CD14-positive monocyte (primary cell): ENCODE results near the gene PIP5K1B. TPM values are rescaled to one million over a fixed set of nuclear protein-coding genes. Genes with fewer than 3 reads are reported as not detected.

Experiments used
- DNase-seq, 3 donors: peaks; one replicate each; pipeline ENCODE4 v3.0.0-alpha.2; 2011 to 2022
- H2AFZ ChIP-seq: 2 replicates; pipeline ENCODE4 v1.6.0; 2012; ENCODE audit warnings: mild to moderate bottlenecking, low read depth, low read length, inconsistent platforms; ENCODE audit not compliant: insufficient read depth, poor library complexity, severe bottlenecking
- H3K27ac ChIP-seq, 2 donors: 1 replicate in 1 of 2; 2 replicates in 1 of 2; pipeline ENCODE4 v1.5.1; 2012 to 2013; ENCODE audit warnings: low read length in 2 of 2, control low read depth in 1 of 2, inconsistent platforms in 1 of 2, low read depth in 1 of 2, mild to moderate bottlenecking in 1 of 2
- H3K27me3 ChIP-seq, 2 donors: one replicate each; pipeline versions ENCODE4 v1.6.0 to v1.6.1; 2011 to 2013; ENCODE audit warnings: low read length in 2 of 2; ENCODE audit not compliant: control insufficient read depth in 2 of 2, insufficient read depth in 2 of 2
- H3K36me3 ChIP-seq, 2 donors: replicated peaks in 1 of 2; 1 replicate in 1 of 2; 2 replicates in 1 of 2; pipeline versions ENCODE4 v1.5.1 to v1.6.1; 2012 to 2013; ENCODE audit warnings: low read length in 2 of 2, control low read depth in 1 of 2, inconsistent platforms in 1 of 2, mild to moderate bottlenecking in 1 of 2; ENCODE audit not compliant: insufficient read depth in 2 of 2, control insufficient read depth in 1 of 2
- H3K4me1 ChIP-seq, 2 donors: 1 replicate in 1 of 2; 2 replicates in 1 of 2; pipeline versions ENCODE4 v1.5.1 to v1.6.1; 2012 to 2013; ENCODE audit warnings: low read length in 2 of 2, control low read depth in 1 of 2, inconsistent platforms in 1 of 2, mild to moderate bottlenecking in 1 of 2, moderate library complexity in 1 of 2; ENCODE audit not compliant: insufficient read depth in 2 of 2, control insufficient read depth in 1 of 2
- H3K4me2 ChIP-seq: replicated peaks from 2 replicates; pipeline ENCODE3; 2012; ENCODE audit warnings: low read length, moderate library complexity, mild to moderate bottlenecking; ENCODE audit not compliant: poor library complexity, severe bottlenecking; ENCODE audit errors: extremely low read depth
- H3K4me3 ChIP-seq, 3 experiments: fragments of 200-600 bp in 1 of 3; sonication (generic) in 1 of 3; replicated peaks in 1 of 3; 1 replicate in 2 of 3; 2 replicates in 1 of 3; pipeline ENCODE4 v1.5.1; 2011 to 2013; ENCODE audit warnings: low read length in 3 of 3, mild to moderate bottlenecking in 3 of 3, control low read depth in 2 of 3, low read depth in 2 of 3, inconsistent platforms in 1 of 3, moderate library complexity in 1 of 3
- H3K79me2 ChIP-seq: 2 replicates; pipeline ENCODE4 v1.6.0; 2012; ENCODE audit warnings: mild to moderate bottlenecking, control low read depth, inconsistent platforms, low read length, moderate library complexity; ENCODE audit not compliant: insufficient read depth
- H3K9ac ChIP-seq: 2 replicates; pipeline ENCODE4 v1.6.0; 2017; ENCODE audit warnings: low read length, mild to moderate bottlenecking; ENCODE audit not compliant: insufficient read depth, poor library complexity, severe bottlenecking
- H3K9me3 ChIP-seq, 2 donors: replicated peaks in 1 of 2; 1 replicate in 1 of 2; 2 replicates in 1 of 2; pipeline versions ENCODE4 v1.5.1 to v1.6.1; 2012 to 2013; ENCODE audit warnings: low read length in 2 of 2, control low read depth in 1 of 2; ENCODE audit not compliant: control insufficient read depth in 1 of 2, insufficient read depth in 1 of 2
- H4K20me1 ChIP-seq: 2 replicates; pipeline ENCODE4 v1.6.0; 2012; ENCODE audit warnings: mild to moderate bottlenecking, low read length, control low read depth, moderate library complexity; ENCODE audit not compliant: insufficient read depth
- H3K27ac Mint-ChIP-seq, 7 donors: one replicate each; pipeline ENCODE4 v1.8.0; 2020; ENCODE audit warnings: mild to moderate bottlenecking in 7 of 7, mixed read lengths in 7 of 7, moderate library complexity in 6 of 7, inconsistent platforms in 2 of 7
- H3K27me3 Mint-ChIP-seq, 3 donors: one replicate each; pipeline ENCODE4 v1.8.0; 2021 to 2022; ENCODE audit warnings: low read depth in 3 of 3, mild to moderate bottlenecking in 3 of 3, mixed read lengths in 3 of 3, moderate library complexity in 3 of 3, inconsistent platforms in 1 of 3
- H3K36me3 Mint-ChIP-seq, 2 donors: one replicate each; pipeline ENCODE4 v1.8.0; 2020; ENCODE audit warnings: mixed read lengths in 2 of 2, inconsistent platforms in 1 of 2, mild to moderate bottlenecking in 1 of 2
- H3K4me1 Mint-ChIP-seq: one replicate; pipeline ENCODE4 v1.8.0; 2020; ENCODE audit warnings: mild to moderate bottlenecking, mixed read lengths
- H3K4me3 Mint-ChIP-seq, 2 donors: one replicate each; pipeline ENCODE4 v1.8.0; 2020; ENCODE audit warnings: mild to moderate bottlenecking in 2 of 2, mixed read lengths in 2 of 2, moderate library complexity in 1 of 2
- H3K9me3 Mint-ChIP-seq, 7 donors: one replicate each; pipeline ENCODE4 v1.8.0; 2020 to 2022; ENCODE audit warnings: mixed read lengths in 7 of 7, mild to moderate bottlenecking in 6 of 7, moderate library complexity in 6 of 7, inconsistent platforms in 2 of 7
- WGBS: methylation state at CpG from one replicate; pipeline ENCODE4 v1.1.5; 2013; ENCODE audit warnings: missing lambda C conversion rate; ENCODE audit not compliant: insufficient coverage; 5-methylcytosine and 5-hydroxymethylcytosine counted together
- intact Hi-C, 2 donors: fragments of 100-400 bp; cut with micrococcal nuclease; formaldehyde crosslinking; loops; one replicate each; pipeline versions ENCODE4 v1.15.0 to v1.15.1; 2023
- polyA plus RNA-seq, 3 donors: library from polyadenylated mRNA; depleted of rRNA in 1 of 3; unstranded in 2 of 3; stranded (reverse) in 1 of 3; fragments of 300-500 nt in 2 of 3; fragments of >200 nt in 1 of 3; fragmentation: Illumina TruSeq in 2 of 3; gene quantifications; 1 replicate in 2 of 3; 2 replicates in 1 of 3; pipeline ENCODE4 v1.2.3, GENCODE V29; 2012 to 2021
- TF ChIP-seq, protein P1 (sequence below): fragments of 200-600 bp; IDR thresholded peaks from one replicate; pipeline ENCODE4 v1.8.0; 2022; ENCODE audit warnings: antibody characterized with exemption, mild to moderate bottlenecking

PIP5K1B gene
- polyA plus RNA-seq, 3 donors = 0.18 to 4.1 (median 0.87) TPM

DNA sequence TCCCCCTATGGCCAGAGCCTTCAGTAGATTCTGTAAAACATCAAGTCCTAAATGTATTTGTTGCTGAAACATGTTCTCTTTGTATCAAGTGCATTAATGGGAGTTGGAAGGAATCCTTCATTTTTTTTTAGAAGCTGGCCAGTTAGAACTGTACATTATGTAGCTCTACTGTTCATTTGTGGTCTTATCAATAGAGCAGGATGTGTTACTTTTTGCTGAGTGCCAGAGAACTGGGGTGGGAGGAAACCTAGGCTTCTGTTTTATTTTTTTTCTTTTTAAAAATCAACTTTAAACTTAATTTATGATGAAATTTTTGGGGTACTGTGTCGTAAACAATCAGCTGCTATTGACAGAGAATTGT is 5.1 kb downstream of the PIP5K1B start:
- peaks cover 11 to 14% (median 13%) of the 10 kb centered on the region in 3 donors for H3K27me3 Mint-ChIP-seq
- Histone ChIP-seq H3K4me1 (peaks cover 14 to 31% of the 10 kb centered on the region in 2 donors), H3K27me3 (peaks cover 5 to 8% of the 10 kb centered on the region in 2 donors), H3K27ac (no peak overlapping the region), H3K4me2 (no peak overlapping the region), H3K9ac (no peak overlapping the region), H2AFZ (no peak overlapping the region), H4K20me1 (no peaks in the 10 kb centered on the region), H3K79me2 (peaks cover 9% of the 10 kb centered on the region), H3K4me3 (no peak overlapping the region), H3K9me3 (no peaks in the 10 kb centered on the region), H3K36me3 (no peaks in the 10 kb centered on the region)
- no peak overlapping the region for H3K27ac Mint-ChIP-seq
- peaks cover 43% of the 10 kb centered on the region for H3K4me1 Mint-ChIP-seq
- H3K9me3 Mint-ChIP-seq = no peaks in the 10 kb centered on the region
- no peak for DNase-seq
- WGBS = no CpG with 5 or more reads among the region's 1 CpG
- peaks cover 0 to 3% of the 10 kb centered on the region in 2 donors for H3K36me3 Mint-ChIP-seq
- TF ChIP-seq, protein P1, sequence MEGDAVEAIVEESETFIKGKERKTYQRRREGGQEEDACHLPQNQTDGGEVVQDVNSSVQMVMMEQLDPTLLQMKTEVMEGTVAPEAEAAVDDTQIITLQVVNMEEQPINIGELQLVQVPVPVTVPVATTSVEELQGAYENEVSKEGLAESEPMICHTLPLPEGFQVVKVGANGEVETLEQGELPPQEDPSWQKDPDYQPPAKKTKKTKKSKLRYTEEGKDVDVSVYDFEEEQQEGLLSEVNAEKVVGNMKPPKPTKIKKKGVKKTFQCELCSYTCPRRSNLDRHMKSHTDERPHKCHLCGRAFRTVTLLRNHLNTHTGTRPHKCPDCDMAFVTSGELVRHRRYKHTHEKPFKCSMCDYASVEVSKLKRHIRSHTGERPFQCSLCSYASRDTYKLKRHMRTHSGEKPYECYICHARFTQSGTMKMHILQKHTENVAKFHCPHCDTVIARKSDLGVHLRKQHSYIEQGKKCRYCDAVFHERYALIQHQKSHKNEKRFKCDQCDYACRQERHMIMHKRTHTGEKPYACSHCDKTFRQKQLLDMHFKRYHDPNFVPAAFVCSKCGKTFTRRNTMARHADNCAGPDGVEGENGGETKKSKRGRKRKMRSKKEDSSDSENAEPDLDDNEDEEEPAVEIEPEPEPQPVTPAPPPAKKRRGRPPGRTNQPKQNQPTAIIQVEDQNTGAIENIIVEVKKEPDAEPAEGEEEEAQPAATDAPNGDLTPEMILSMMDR = no peak
- H3K4me3 Mint-ChIP-seq = no peak overlapping the region
- intact Hi-C loops = no loop called here

DNA sequence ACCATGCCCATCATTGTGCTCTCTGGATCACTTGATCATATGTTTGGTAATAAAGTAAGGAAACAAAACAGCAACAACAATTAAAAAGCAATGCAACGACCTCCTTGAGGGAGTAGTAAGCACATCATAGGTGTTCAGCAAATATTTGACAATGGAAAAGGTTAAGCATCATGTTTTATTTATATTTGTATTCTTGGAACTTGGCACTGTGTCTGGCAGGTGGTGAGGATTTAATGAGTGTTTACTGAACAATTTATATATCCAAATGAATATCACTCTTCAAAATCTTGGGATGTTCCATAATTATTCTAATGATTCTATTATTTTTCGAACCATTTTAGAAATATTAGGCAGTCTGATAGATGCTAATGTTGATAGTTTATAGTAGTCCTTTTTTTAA is 6.2 kb downstream of the PIP5K1B start:
- Mint-ChIP-seq H3K4me3 (no peak overlapping the region), H3K36me3 (peaks cover 4 to 5% of the 10 kb centered on the region in 2 donors), H3K4me1 (peaks cover 39% of the 10 kb centered on the region), H3K27me3 (peaks cover 9 to 12% (median 11%) of the 10 kb centered on the region in 3 donors), H3K9me3 (no peaks in the 10 kb centered on the region), H3K27ac (no peak overlapping the region)
- Histone ChIP-seq H3K79me2 (peaks cover 5% of the 10 kb centered on the region), H3K36me3 (no peaks in the 10 kb centered on the region), H3K4me2 (no peak overlapping the region), H3K9ac (no peak overlapping the region), H3K4me1 (peaks cover 8 to 25% of the 10 kb centered on the region in 2 donors), H2AFZ (no peak overlapping the region), H3K27me3 (peaks cover 5 to 7% of the 10 kb centered on the region in 2 donors), H3K9me3 (no peaks in the 10 kb centered on the region), H4K20me1 (no peaks in the 10 kb centered on the region), H3K27ac (no peak overlapping the region), H3K4me3 (no peak overlapping the region)
- DNase-seq = no peak
- TF ChIP-seq, protein P1 = no peak
- WGBS = no CpG with 5 or more reads among the region's 2 CpGs
- intact Hi-C loops = no loop called here
